Measurements from ENCODE around the gene ING5.
"Not testable (repeated sequence)": the region's sequence is repeated elsewhere in the genome, so short reads cannot be mapped to it uniquely, and the experiment has no call there.

Gene ING5

GRCh38 chr2:241720099-241720498 lies 18.3 kb downstream of the ING5 start:
- no peak for DNase-seq

GRCh38 chr2:241720560-241720959 lies 18.7 kb downstream of the ING5 start:
- DNase-seq: no peak

GRCh38 chr2:241721852-241722251 lies 20.0 kb downstream of the ING5 start:
- no peak for DNase-seq

GRCh38 chr2:241722896-241723454 lies 21.1 kb downstream of the ING5 start:
- DNase-seq: no peak

GRCh38 chr2:241724259-241724974 lies 22.6 kb downstream of the ING5 start:
- no peak for DNase-seq

GRCh38 chr2:241724975-241725870 lies 23.4 kb downstream of the ING5 start:
- no peak for DNase-seq

GRCh38 chr2:241726459-241726858 lies 24.6 kb downstream of the ING5 start:
- no peak for DNase-seq

GRCh38 chr2:241728000-241728399 lies 26.2 kb downstream of the ING5 start:
- no peak for DNase-seq

- DNase-seq: no peak
These were observed 26.8 kb downstream of the ING5 start for GRCh38 chr2:241728627-241729026.

- DNase-seq: no peak
These were observed 28.0 kb downstream of the ING5 start for GRCh38 chr2:241729868-241730267.

GRCh38 chr2:241730671-241731293 lies 28.9 kb downstream of the ING5 start:
- DNase-seq: no peak

- not testable (repeated sequence) for DNase-seq
These were observed 30.8 kb downstream of the ING5 start for GRCh38 chr2:241732513-241733186.

GRCh38 chr2:241733391-241734207 lies 31.8 kb downstream of the ING5 start:
- no peak for DNase-seq

- DNase-seq: no peak
These were observed 32.3 kb downstream of the ING5 start for GRCh38 chr2:241734208-241734466.

GRCh38 chr2:241734467-241735208 lies 32.8 kb downstream of the ING5 start, which contains the start of gene D2HGDH:
Gene D2HGDH (plus strand): TSS chr2:241734630. CDS start chr2:241735225, 595 bp downstream.
- peak; percentile 66 for DNase-seq

GRCh38 chr2:241736111-241736510 lies 34.3 kb downstream of the ING5 start:
- DNase-seq: no peak

- no peak for DNase-seq
These were observed 36.3 kb downstream of the ING5 start for GRCh38 chr2:241738040-241738686.

- no peak for DNase-seq
These were observed 37.3 kb downstream of the ING5 start for GRCh38 chr2:241739177-241739576.

GRCh38 chr2:241739651-241740050 lies 37.8 kb downstream of the ING5 start:
- DNase-seq: no peak

- DNase-seq: no peak
These were observed 39.2 kb downstream of the ING5 start for GRCh38 chr2:241741016-241741415.

Data from NCI-H1092 (cell line).